Skeletal muscle tissue (tissue), 4 donors: ENCODE results near the gene RPS15. TPM values are rescaled to one million over a fixed set of nuclear protein-coding genes. Genes with fewer than 3 reads are reported as not detected.

Experiments used
- H3K27ac ChIP-seq: one replicate; pipeline ENCODE4 v1.7.0; 2013; ENCODE audit warnings: mild to moderate bottlenecking, low read depth, low read length, inconsistent platforms
- H3K27me3 ChIP-seq, 3 donors: one replicate each; pipeline ENCODE4 v1.7.0; 2013; ENCODE audit warnings: low read length in 3 of 3; ENCODE audit not compliant: control insufficient read depth in 3 of 3, insufficient read depth in 3 of 3
- H3K36me3 ChIP-seq, 3 donors: one replicate each; pipeline ENCODE4 v1.7.0; 2013; ENCODE audit warnings: low read length in 3 of 3; ENCODE audit not compliant: control insufficient read depth in 3 of 3, insufficient read depth in 3 of 3
- H3K4me1 ChIP-seq, 3 donors: one replicate each; pipeline ENCODE4 v1.7.0; 2013; ENCODE audit warnings: low read length in 3 of 3, mild to moderate bottlenecking in 3 of 3; ENCODE audit not compliant: control insufficient read depth in 3 of 3, insufficient read depth in 3 of 3
- H3K4me3 ChIP-seq, 3 donors: one replicate each; pipeline ENCODE4 v1.7.0; 2013; ENCODE audit warnings: low read length in 3 of 3
- H3K9ac ChIP-seq, 3 donors: one replicate each; pipeline ENCODE4 v1.7.0; 2013; ENCODE audit warnings: low read length in 3 of 3, mild to moderate bottlenecking in 3 of 3, moderate library complexity in 2 of 3, low read depth in 1 of 3
- H3K9me3 ChIP-seq, 3 donors: one replicate each; pipeline ENCODE4 v1.7.0; 2013; ENCODE audit warnings: low read length in 3 of 3; ENCODE audit not compliant: control insufficient read depth in 3 of 3
- total RNA-seq: library from RNA; depleted of rRNA; stranded (reverse); fragments of >200 nt; gene quantifications from one replicate; pipeline ENCODE4 v1.2.3, GENCODE V29; 2014
- donor health status: Osteomylitis.

The RPS15 gene
- total RNA-seq, 1 donor from 2014 or later = 354 TPM

- Histone ChIP-seq H3K36me3 (no peaks in the 10 kb centered on the region), H3K27me3 (peaks cover 88 to 89% (median 89%) of the 10 kb centered on the region in 3 donors), H3K9ac (no peak overlapping the region), H3K9me3 (no peaks in the 10 kb centered on the region), H3K4me3 (no peak overlapping the region), H3K4me1 (peaks cover 0 to 25% (median 16%) of the 10 kb centered on the region in 3 donors), H3K27ac (no peak overlapping the region)
Observed at GRCh38 chr19:1451916-1452801, 14.0 kb downstream of the RPS15 start.

DNA sequence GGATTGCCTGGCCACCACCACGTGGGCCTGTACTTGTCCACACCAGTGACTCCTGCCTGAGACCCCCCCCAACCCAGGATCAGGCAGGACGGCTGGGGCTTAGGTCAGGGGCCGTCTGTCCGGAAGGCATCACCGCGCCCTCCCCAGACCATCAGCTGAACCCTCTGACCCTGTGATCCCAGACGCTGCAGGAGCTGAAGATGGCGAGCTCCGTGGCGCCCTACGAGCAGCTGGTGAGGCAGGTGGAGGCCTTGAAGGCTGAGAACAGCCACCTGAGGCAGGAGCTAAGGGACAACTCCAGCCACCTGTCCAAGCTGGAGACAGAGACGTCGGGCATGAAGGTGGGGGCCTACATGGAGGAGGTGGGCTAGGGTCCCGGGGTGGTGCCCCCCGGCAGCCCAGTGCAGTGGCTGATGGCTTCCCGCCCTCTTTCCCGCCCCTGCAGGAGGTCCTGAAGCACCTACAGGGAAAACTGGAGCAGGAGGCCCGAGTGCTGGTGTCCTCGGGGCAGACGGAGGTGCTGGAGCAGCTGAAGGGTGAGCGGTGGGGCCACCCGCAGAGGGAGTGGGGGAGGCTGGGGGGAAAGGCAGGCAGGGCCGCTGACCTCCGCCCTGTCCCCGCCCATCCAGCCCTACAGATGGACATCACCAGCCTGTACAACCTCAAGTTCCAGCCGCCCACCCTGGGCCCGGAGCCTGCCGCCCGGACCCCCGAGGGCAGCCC is 14.8 kb downstream of the RPS15 start:
- Histone ChIP-seq H3K27ac (no peak overlapping the region), H3K4me3 (no peak overlapping the region), H3K27me3 (peaks cover 87 to 88% (median 87%) of the 10 kb centered on the region in 3 donors), H3K9ac (no peak overlapping the region), H3K36me3 (no peaks in the 10 kb centered on the region), H3K9me3 (no peaks in the 10 kb centered on the region), H3K4me1 (peaks cover 0 to 25% (median 16%) of the 10 kb centered on the region in 3 donors)

DNA sequence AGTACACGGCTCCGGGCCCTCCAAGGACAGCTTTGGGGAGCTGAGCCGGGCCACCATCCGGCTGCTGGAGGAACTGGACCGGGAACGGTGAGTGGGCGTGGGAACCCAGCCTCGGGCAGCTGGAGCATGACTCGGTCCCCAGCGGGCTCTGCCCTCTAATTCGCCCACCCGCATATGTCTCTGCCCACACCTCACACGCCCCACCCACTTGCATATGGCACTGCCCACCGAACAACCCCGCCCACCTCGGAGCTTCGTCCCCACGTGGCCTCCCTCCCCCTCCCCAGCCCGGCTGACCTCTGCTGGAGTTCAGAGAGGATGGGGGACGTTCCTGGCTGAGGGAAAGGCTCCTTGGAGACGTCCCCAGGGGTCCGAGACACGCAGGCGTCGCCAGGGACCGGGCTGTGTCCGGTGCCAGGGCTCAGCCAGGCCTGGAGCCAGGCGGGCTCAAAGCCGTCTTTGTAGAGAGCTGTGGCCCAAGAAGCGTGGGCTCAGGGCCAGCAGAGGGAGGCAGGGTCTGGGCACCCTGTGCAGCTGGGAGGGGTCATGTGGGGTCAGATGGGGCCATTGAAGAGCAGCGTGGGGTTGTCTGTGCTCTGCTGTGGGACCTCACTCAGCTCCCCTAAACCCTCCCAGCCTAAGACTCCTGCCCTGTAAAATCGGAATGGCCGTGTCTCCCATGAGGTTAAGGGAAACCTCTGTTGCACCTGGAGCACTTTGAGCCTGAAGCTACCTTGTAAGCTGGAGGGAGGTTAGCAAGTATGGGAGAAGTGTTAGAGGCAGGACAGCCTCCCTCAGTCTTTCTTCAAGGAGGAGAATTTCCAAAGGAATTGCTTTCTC is 15.5 kb downstream of the RPS15 start:
- H3K4me3 ChIP-seq = no peak overlapping the region
- no peaks in the 10 kb centered on the region for H3K36me3 ChIP-seq
- no peak overlapping the region for H3K27ac ChIP-seq
- no peak overlapping the region for H3K9ac ChIP-seq
- no peaks in the 10 kb centered on the region for H3K9me3 ChIP-seq
- peaks cover 87 to 93% (median 87%) of the 10 kb centered on the region in 3 donors for H3K27me3 ChIP-seq
- peaks cover 0 to 25% (median 16%) of the 10 kb centered on the region in 3 donors for H3K4me1 ChIP-seq

DNA sequence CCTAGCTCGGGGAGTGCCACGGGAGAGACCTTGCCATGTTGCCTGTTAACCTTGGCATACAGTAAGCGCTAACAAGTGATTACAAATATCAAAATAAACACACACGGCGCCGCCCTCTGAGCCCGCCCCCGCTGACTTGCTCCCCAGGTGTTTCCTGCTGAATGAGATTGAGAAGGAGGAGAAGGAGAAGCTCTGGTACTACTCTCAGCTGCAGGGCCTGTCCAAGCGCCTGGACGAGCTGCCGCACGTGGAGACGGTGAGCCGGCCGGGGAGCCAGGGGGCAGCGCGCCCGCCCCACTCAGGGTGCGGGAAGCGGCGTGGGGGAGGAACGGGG is 16.8 kb downstream of the RPS15 start:
- no peaks in the 10 kb centered on the region for H3K9me3 ChIP-seq
- no peak overlapping the region for H3K4me3 ChIP-seq
- peaks cover 0 to 25% (median 16%) of the 10 kb centered on the region in 3 donors for H3K4me1 ChIP-seq
- no peaks in the 10 kb centered on the region for H3K36me3 ChIP-seq
- H3K27me3 ChIP-seq = peaks cover 75 to 86% (median 80%) of the 10 kb centered on the region in 3 donors
- H3K9ac ChIP-seq = no peak overlapping the region
- no peak overlapping the region for H3K27ac ChIP-seq

DNA sequence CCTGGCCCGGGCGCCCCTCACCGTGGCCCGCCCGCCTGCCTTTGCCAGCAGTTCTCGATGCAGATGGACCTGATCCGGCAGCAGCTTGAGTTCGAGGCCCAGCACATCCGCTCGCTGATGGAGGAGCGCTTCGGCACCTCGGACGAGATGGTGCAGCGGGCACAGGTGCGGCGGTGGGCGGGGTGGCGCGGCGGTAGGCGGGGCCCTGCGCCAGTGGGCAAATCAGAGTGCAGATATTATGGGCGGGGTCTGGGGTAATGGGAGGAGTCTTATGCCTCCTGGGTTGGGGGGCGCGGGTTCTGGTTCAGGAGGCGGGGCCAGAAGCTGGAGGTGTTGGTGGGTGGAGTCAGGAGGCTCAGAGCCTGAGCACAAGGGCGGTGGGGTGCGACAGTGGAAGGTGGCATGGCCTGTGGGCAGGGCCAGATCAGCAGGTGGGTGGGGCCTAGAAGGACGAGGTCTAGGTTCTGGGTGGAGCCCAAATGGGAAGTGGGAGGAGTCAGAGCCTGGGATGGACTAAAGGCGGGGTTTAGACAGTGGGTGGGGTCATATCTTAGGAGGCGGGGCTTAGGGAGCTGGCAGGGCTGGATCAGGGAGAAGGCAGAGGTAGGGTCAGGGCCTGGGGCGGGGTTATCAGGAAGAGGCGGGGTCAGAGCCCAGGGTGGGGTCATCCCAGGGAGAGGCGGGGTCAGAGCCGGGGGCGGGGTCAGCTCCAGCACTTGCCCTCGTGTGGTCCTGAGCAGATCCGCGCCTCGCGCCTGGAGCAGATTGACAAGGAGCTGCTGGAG is 17.3 kb downstream of the RPS15 start:
- no peak overlapping the region for H3K9ac ChIP-seq
- peaks cover 0 to 2% (median 0%) of the 10 kb centered on the region in 3 donors for H3K36me3 ChIP-seq
- H3K4me1 ChIP-seq = peaks cover 0 to 25% (median 16%) of the 10 kb centered on the region in 3 donors
- no peak overlapping the region for H3K27ac ChIP-seq
- H3K27me3 ChIP-seq = peaks cover 69 to 85% (median 74%) of the 10 kb centered on the region in 3 donors
- no peak overlapping the region for H3K4me3 ChIP-seq
- no peaks in the 10 kb centered on the region for H3K9me3 ChIP-seq

- H3K9ac ChIP-seq = no peak overlapping the region
- H3K9me3 ChIP-seq = no peaks in the 10 kb centered on the region
- no peak overlapping the region for H3K4me3 ChIP-seq
- H3K36me3 ChIP-seq = peaks cover 0 to 7% (median 0%) of the 10 kb centered on the region in 3 donors
- H3K27ac ChIP-seq = no peak overlapping the region
- peaks cover 0 to 25% (median 16%) of the 10 kb centered on the region in 3 donors for H3K4me1 ChIP-seq
- H3K27me3 ChIP-seq = peaks cover 61 to 82% (median 66%) of the 10 kb centered on the region in 3 donors
Observed at GRCh38 chr19:1456121-1456900, 18.1 kb downstream of the RPS15 start.

GRCh38 chr19:1457031-1457739 is 19.0 kb downstream of the RPS15 start:
- no peak overlapping the region for H3K9ac ChIP-seq

DNA sequence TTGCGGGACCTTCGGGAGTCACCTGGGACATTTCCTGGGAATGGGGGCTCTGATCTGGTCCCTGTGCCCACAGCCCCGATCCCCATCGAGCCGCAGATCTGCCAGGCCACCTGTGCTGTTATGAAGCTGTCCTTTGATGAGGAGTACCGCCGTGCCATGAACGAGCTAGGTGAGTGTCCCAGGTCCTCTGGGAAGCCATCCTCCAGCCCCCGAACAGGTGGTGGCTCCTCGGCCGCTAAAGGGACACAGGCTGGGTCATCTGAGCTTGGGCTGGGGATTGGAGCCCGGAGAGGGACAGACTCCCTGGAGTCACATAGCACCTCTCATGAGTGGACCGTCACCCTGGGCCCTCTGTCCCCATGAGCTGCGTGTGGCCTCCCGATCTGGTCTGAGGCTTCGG is 19.7 kb downstream of the RPS15 start:
- Histone ChIP-seq H3K4me3 (no peak overlapping the region), H3K4me1 (peaks cover 0 to 21% (median 11%) of the 10 kb centered on the region in 3 donors)

More at GRCh38 chr19:1457031-1457739, 19.0 kb downstream of the RPS15 start:
- Histone ChIP-seq H3K4me3 (no peak overlapping the region), H3K27ac (no peak overlapping the region), H3K4me1 (peaks cover 0 to 25% (median 16%) of the 10 kb centered on the region in 3 donors), H3K9me3 (no peaks in the 10 kb centered on the region), H3K27me3 (peaks cover 54 to 73% (median 58%) of the 10 kb centered on the region in 3 donors), H3K36me3 (peaks cover 0 to 7% (median 0%) of the 10 kb centered on the region in 3 donors)

More for the DNA sequence above, 19.7 kb downstream of the RPS15 start:
- Histone ChIP-seq H3K36me3 (peaks cover 0 to 7% (median 0%) of the 10 kb centered on the region in 3 donors), H3K9me3 (no peaks in the 10 kb centered on the region), H3K9ac (no peak overlapping the region), H3K27ac (no peak overlapping the region), H3K27me3 (peaks cover 46 to 66% (median 51%) of the 10 kb centered on the region in 3 donors)
